Stomach smooth muscle (tissue), 2 donors: Measurements from ENCODE around the gene KRTAP10-2.

Source experiments
- H3K27ac ChIP-seq: one replicate; pipeline ENCODE4 v1.7.0; 2013; ENCODE audit warnings: mild to moderate bottlenecking, low read length, inconsistent platforms
- H3K27me3 ChIP-seq, 2 donors: one replicate each; pipeline ENCODE4 v1.7.0; 2013; ENCODE audit warnings: low read length in 2 of 2; ENCODE audit not compliant: insufficient read depth in 2 of 2, control insufficient read depth in 1 of 2
- H3K36me3 ChIP-seq, 2 donors: one replicate each; pipeline ENCODE4 v1.7.0; 2013; ENCODE audit warnings: low read length in 2 of 2; ENCODE audit not compliant: control insufficient read depth in 2 of 2, insufficient read depth in 2 of 2
- H3K4me1 ChIP-seq: one replicate; pipeline ENCODE4 v1.7.0; 2013; ENCODE audit warnings: low read length; ENCODE audit not compliant: control insufficient read depth, insufficient read depth
- H3K4me3 ChIP-seq, 2 donors: one replicate each; pipeline ENCODE4 v1.7.0; 2013; ENCODE audit warnings: low read length in 2 of 2
- H3K9ac ChIP-seq, 2 donors: one replicate each; pipeline ENCODE4 v1.7.0; 2013; ENCODE audit warnings: low read length in 2 of 2, mild to moderate bottlenecking in 1 of 2
- H3K9me3 ChIP-seq, 2 donors: one replicate each; pipeline ENCODE4 v1.7.0; 2013; ENCODE audit warnings: low read length in 2 of 2; ENCODE audit not compliant: control insufficient read depth in 2 of 2
- donor health status: healthy.
- donor health status: Pancreatic carcinoma.

The KRTAP10-2 gene

GRCh38 chr21:44572959-44573583 is 21.8 kb upstream of the KRTAP10-2 start:
- no peak overlapping the region for H3K9ac ChIP-seq
- H3K27me3 ChIP-seq, result peaks cover 6 to 8% of the 10 kb centered on the region in 2 donors
- H3K9me3 ChIP-seq, result peaks cover 2 to 29% of the 10 kb centered on the region in 2 donors
- H3K4me1 ChIP-seq, result no peaks in the 10 kb centered on the region
- H3K36me3 ChIP-seq, result no peaks in the 10 kb centered on the region
- no peak overlapping the region for H3K4me3 ChIP-seq
- H3K27ac ChIP-seq, result no peak overlapping the region

- peaks cover 6 to 10% of the 10 kb centered on the region in 2 donors for H3K27me3 ChIP-seq
- no peaks in the 10 kb centered on the region for H3K4me1 ChIP-seq
- H3K27ac ChIP-seq, result no peak overlapping the region
- H3K9ac ChIP-seq, result no peak overlapping the region
- H3K4me3 ChIP-seq, result no peak overlapping the region
- H3K9me3 ChIP-seq, result peaks cover 2 to 23% of the 10 kb centered on the region in 2 donors
- no peaks in the 10 kb centered on the region for H3K36me3 ChIP-seq
Observed at GRCh38 chr21:44571844-44572782, 20.8 kb upstream of the KRTAP10-2 start.

GRCh38 chr21:44571296-44571695 is 20.0 kb upstream of the KRTAP10-2 start:
- no peaks in the 10 kb centered on the region for H3K4me1 ChIP-seq
- H3K27ac ChIP-seq, result no peak overlapping the region
- peaks cover 0 to 17% of the 10 kb centered on the region in 2 donors for H3K9me3 ChIP-seq
- no peak overlapping the region for H3K9ac ChIP-seq
- H3K27me3 ChIP-seq, result peaks cover 6 to 10% of the 10 kb centered on the region in 2 donors
- no peak overlapping the region for H3K4me3 ChIP-seq
- H3K36me3 ChIP-seq, result no peaks in the 10 kb centered on the region

GRCh38 chr21:44569861-44570517 is 18.7 kb upstream of the KRTAP10-2 start:
- Histone ChIP-seq H3K9me3 (peaks cover 0 to 9% of the 10 kb centered on the region in 2 donors), H3K36me3 (no peaks in the 10 kb centered on the region), H3K27me3 (peaks cover 6 to 10% of the 10 kb centered on the region in 2 donors), H3K4me1 (no peaks in the 10 kb centered on the region), H3K4me3 (no peak overlapping the region), H3K9ac (no peak overlapping the region), H3K27ac (no peak overlapping the region)

DNA sequence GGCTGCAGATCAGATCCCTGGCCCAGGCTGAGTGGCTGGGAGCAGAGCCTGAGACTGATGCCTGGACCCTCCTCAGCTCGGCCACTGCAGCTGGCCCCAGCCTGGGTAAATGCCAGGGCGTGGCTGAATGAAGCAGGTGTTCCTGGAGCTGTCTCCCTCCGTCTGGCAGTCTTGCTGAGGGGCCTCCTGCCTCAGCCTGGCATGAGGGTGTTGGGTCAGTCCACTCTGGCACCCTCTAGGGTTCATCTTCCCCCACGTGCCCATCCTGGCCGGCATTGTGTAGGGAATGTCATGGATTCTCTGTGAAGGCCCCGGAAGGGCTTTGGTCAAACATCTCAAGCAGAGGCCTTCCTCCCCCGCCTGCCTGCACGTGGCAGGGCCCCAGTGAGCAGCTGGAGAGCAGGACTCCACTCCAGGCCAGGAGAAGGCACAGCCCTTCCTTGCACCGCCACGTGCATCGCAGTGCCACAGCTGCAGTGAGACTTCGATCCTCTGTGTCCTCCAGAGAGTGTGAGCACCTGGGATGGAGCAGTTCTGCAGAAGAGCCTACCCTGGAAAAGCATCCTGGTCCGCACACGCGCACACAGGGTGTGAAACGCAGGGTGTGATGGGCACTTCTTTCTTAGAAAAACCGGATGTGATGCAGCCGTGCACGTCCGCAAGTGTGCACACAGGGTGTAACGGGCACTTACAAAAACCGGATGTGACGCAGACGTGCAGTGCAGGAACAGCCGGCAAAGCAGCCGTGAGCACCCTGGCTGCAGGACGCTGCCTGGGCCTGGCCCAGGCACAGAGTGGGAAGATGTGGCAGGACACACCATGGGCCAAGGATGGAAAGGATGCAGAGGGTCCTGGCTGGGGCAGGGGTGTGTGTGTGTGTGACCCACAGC is 17.6 kb upstream of the KRTAP10-2 start:
- no peak overlapping the region for H3K27ac ChIP-seq
- H3K9me3 ChIP-seq, result peaks cover 0 to 9% of the 10 kb centered on the region in 2 donors
- H3K36me3 ChIP-seq, result no peaks in the 10 kb centered on the region
- H3K4me3 ChIP-seq, result no peak overlapping the region
- H3K4me1 ChIP-seq, result no peaks in the 10 kb centered on the region
- H3K9ac ChIP-seq, result no peak overlapping the region
- peaks cover 6 to 8% of the 10 kb centered on the region in 2 donors for H3K27me3 ChIP-seq

DNA sequence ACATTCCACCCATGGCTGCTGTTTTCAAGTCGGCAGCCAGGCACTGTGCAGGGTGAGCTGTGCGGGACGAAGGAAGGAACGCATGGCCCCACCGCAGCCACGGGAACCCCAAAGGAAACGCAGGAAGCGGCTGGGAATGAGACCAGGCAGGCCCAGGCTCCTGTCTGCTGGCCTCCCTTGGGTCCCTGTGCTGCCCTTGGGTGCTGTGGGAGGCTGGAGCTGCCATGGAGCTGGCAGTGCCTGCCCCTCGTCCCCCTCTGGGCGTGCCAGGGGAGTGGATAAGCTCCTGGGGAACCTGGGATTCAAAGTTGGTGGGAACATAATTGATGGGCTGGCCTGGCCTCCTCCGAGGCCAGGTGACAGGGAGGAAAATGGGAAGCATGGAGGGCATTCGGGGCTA is 17.0 kb upstream of the KRTAP10-2 start:
- Histone ChIP-seq H3K36me3 (no peaks in the 10 kb centered on the region), H3K9me3 (peaks cover 0 to 9% of the 10 kb centered on the region in 2 donors), H3K27me3 (peaks cover 3 to 7% of the 10 kb centered on the region in 2 donors), H3K4me3 (no peak overlapping the region), H3K9ac (no peak overlapping the region), H3K4me1 (no peaks in the 10 kb centered on the region), H3K27ac (no peak overlapping the region)

DNA sequence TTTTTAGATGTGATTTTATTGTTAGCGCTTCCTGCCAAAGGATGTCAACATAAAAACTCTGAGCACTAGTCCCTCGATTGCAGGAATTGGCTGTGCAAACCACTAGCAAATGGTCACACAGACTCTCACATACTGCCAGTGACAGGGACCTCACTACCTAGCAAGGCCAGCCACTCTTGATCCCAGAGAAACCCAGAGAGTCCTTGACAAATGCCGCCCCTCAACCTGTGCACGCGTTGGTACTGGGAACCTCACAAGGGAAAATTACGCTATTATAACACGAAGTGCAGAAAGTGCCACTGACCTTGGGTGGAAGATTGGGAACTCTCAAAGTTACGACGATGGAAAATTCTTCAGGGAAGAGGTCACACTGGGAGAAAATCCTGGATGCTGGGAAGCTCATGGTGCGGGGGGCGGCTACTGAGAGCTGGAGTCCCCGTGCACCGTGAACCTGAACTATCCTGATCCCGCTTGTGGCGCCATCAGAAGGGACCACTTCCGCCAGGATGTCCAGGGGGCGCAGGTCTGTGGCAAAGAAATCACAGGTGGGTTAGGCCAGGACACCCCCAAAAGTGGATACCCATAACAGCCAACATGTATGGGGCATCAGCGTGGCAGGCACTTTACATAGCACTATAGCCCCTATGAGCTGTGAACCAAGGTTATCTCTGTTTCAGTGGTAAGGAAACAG is 16.3 kb upstream of the KRTAP10-2 start:
- H3K27ac ChIP-seq, result no peak overlapping the region
- H3K4me3 ChIP-seq, result no peak overlapping the region
- H3K27me3 ChIP-seq, result peaks cover 0 to 5% of the 10 kb centered on the region in 2 donors
- no peak overlapping the region for H3K9ac ChIP-seq
- H3K36me3 ChIP-seq, result no peaks in the 10 kb centered on the region
- H3K9me3 ChIP-seq, result peaks cover 0 to 9% of the 10 kb centered on the region in 2 donors
- no peaks in the 10 kb centered on the region for H3K4me1 ChIP-seq

- H3K4me3 ChIP-seq, result no peak overlapping the region
- peaks cover 0 to 4% of the 10 kb centered on the region in 2 donors for H3K9me3 ChIP-seq
- peaks cover 0 to 5% of the 10 kb centered on the region in 2 donors for H3K27me3 ChIP-seq
- H3K4me1 ChIP-seq, result no peaks in the 10 kb centered on the region
- no peak overlapping the region for H3K9ac ChIP-seq
- no peak overlapping the region for H3K27ac ChIP-seq
- no peaks in the 10 kb centered on the region for H3K36me3 ChIP-seq
Observed at GRCh38 chr21:44566403-44566802, 15.1 kb upstream of the KRTAP10-2 start.

GRCh38 chr21:44564886-44565598 is 13.7 kb upstream of the KRTAP10-2 start:
- Histone ChIP-seq H3K4me3 (no peak overlapping the region), H3K9me3 (no peaks in the 10 kb centered on the region), H3K27me3 (peaks cover 0 to 5% of the 10 kb centered on the region in 2 donors), H3K4me1 (no peaks in the 10 kb centered on the region), H3K36me3 (no peaks in the 10 kb centered on the region), H3K9ac (no peak overlapping the region), H3K27ac (no peak overlapping the region)
